GM23338 (cell line): Measurements from ENCODE around the gene CTXN1. TPM values are rescaled to one million over a fixed set of nuclear protein-coding genes. Genes with fewer than 3 reads are reported as not detected.
A peak's percentile ranks its signal among the peaks of the same experiment; 100 is the strongest.

Experiments
- ATAC-seq: fragments of 200-7000 bp; cut with Tn5 transposase; 3 replicates; pipeline ENCODE4 v1.9.1; 2020
- DNase-seq: peaks from one replicate; pipeline ENCODE4 v3.0.0-alpha.2; 2015; ENCODE audit warnings: low spot score
- H2AFZ ChIP-seq: fragments of 200-600 bp; sonication (generic); 2 replicates; pipeline ENCODE4 v1.8.0; 2016; ENCODE audit warnings: antibody characterized with exemption, mild to moderate bottlenecking, moderate library complexity
- H3F3A ChIP-seq: fragments of 200-600 bp; sonication (generic); replicated peaks from 2 replicates; pipeline ENCODE4 v1.8.0; 2017; ENCODE audit warnings: antibody characterized with exemption, mixed run types, low read depth
- H3K27ac ChIP-seq: fragments of 200-600 bp; sonication (generic); 2 replicates; pipeline ENCODE4 v1.6.1; 2016; ENCODE audit warnings: low read depth
- H3K27me3 ChIP-seq: fragments of 200-600 bp; sonication (generic); 2 replicates; pipeline ENCODE4 v1.8.0; 2016; ENCODE audit warnings: mild to moderate bottlenecking, mixed run types, moderate library complexity; ENCODE audit not compliant: insufficient read depth
- H3K36me3 ChIP-seq: fragments of 200-600 bp; sonication (generic); 2 replicates; pipeline ENCODE4 v1.8.0; 2016; ENCODE audit warnings: mild to moderate bottlenecking; ENCODE audit not compliant: insufficient read depth
- H3K4me1 ChIP-seq: fragments of 200-600 bp; sonication (generic); 2 replicates; pipeline ENCODE4 v1.8.0; 2016; ENCODE audit warnings: mild to moderate bottlenecking, moderate library complexity; ENCODE audit not compliant: insufficient read depth
- H3K4me2 ChIP-seq: fragments of 200-600 bp; sonication (generic); 2 replicates; pipeline ENCODE4 v1.7.1; 2017; ENCODE audit warnings: mixed run types
- H3K4me3 ChIP-seq: fragments of 200-600 bp; sonication (generic); 2 replicates; pipeline ENCODE4 v1.6.1; 2016; ENCODE audit warnings: mixed run types
- H3K79me2 ChIP-seq: fragments of 200-600 bp; sonication (generic); replicated peaks from 2 replicates; pipeline ENCODE4 v1.8.0; 2017; ENCODE audit warnings: mild to moderate bottlenecking; ENCODE audit not compliant: insufficient read depth
- H3K9me2 ChIP-seq: fragments of 200-600 bp; sonication (generic); 2 replicates; pipeline ENCODE4 v1.8.0; 2017; ENCODE audit not compliant: insufficient read depth
- H4K20me1 ChIP-seq: fragments of 200-600 bp; sonication (generic); replicated peaks from 2 replicates; pipeline ENCODE4 v1.8.0; 2017; ENCODE audit warnings: mild to moderate bottlenecking; ENCODE audit not compliant: insufficient read depth
- H3K27ac Mint-ChIP-seq: 2 replicates; pipeline ENCODE4 v1.8.0; 2020; ENCODE audit warnings: inconsistent platforms, mild to moderate bottlenecking, moderate library complexity, mixed read lengths
- H3K27me3 Mint-ChIP-seq: 3 replicates; pipeline ENCODE4 v1.8.0; 2022; ENCODE audit warnings: low read depth, mild to moderate bottlenecking, moderate library complexity, mixed read lengths, inconsistent platforms; ENCODE audit not compliant: insufficient read depth, poor library complexity
- H3K36me3 Mint-ChIP-seq: 3 replicates; pipeline ENCODE4 v1.8.0; 2021; ENCODE audit warnings: low read depth, mild to moderate bottlenecking, inconsistent platforms, moderate library complexity, mixed read lengths
- H3K4me1 Mint-ChIP-seq: 3 replicates; pipeline ENCODE4 v1.8.0; 2020; ENCODE audit warnings: mild to moderate bottlenecking, inconsistent platforms, mixed read lengths
- H3K4me3 Mint-ChIP-seq: 3 replicates; pipeline ENCODE4 v1.8.0; 2021; ENCODE audit warnings: moderate library complexity, mild to moderate bottlenecking, inconsistent platforms, mixed read lengths
- H3K9me3 Mint-ChIP-seq: 3 replicates; pipeline ENCODE4 v1.8.0; 2020; ENCODE audit warnings: moderate library complexity, mild to moderate bottlenecking, inconsistent platforms, mixed read lengths
- CREB1 ChIP-seq: fragments of 250-450 bp; sonication (Bioruptor Pico); IDR thresholded peaks from 2 replicates; pipeline ENCODE4 v1.5.0; 2020; ENCODE audit warnings: low read depth, mild to moderate bottlenecking, moderate library complexity
- EZH2 ChIP-seq: fragments of 200-600 bp; sonication (generic); IDR thresholded peaks from one replicate; pipeline ENCODE4 v1.8.0; 2017; ENCODE audit warnings: antibody characterized with exemption, mild to moderate bottlenecking, low read depth; ENCODE audit not compliant: unreplicated experiment
- EZH2phosphoT487 ChIP-seq: fragments of 200-600 bp; sonication (generic); IDR thresholded peaks from one replicate; pipeline ENCODE4 v1.8.1; 2018; ENCODE audit warnings: antibody characterized with exemption; ENCODE audit not compliant: unreplicated experiment
- JUNB ChIP-seq: IDR thresholded peaks from one replicate; pipeline ENCODE4 v1.6.1; 2016; ENCODE audit warnings: antibody characterized with exemption; ENCODE audit not compliant: unreplicated experiment
- NANOG ChIP-seq: IDR thresholded peaks from 2 replicates; pipeline ENCODE4 v1.6.1; 2016; ENCODE audit warnings: antibody characterized with exemption, borderline replicate concordance
- POLR2AphosphoS5 ChIP-seq: IDR thresholded peaks from 2 replicates; pipeline ENCODE4 v1.6.1; 2016; ENCODE audit warnings: antibody characterized with exemption, low read depth
- REST ChIP-seq: IDR thresholded peaks from one replicate; pipeline ENCODE4 v1.6.1; 2018; ENCODE audit warnings: antibody characterized with exemption; ENCODE audit not compliant: unreplicated experiment
- STAT1 ChIP-seq: IDR thresholded peaks from one replicate; pipeline ENCODE4 v1.6.1; 2016; ENCODE audit warnings: antibody characterized with exemption; ENCODE audit not compliant: unreplicated experiment
- ZNF114 ChIP-seq: fragments of 250-450 bp; sonication (Bioruptor Pico); IDR thresholded peaks from 2 replicates; pipeline ENCODE4 v1.5.0; 2020; ENCODE audit warnings: mild to moderate bottlenecking, moderate library complexity
- ZNF331 ChIP-seq: fragments of 250-450 bp; sonication (Bioruptor Pico); IDR thresholded peaks from 2 replicates; pipeline ENCODE4 v1.5.0; 2020; ENCODE audit warnings: low read depth, mild to moderate bottlenecking, moderate library complexity
- ZNF462 ChIP-seq: fragments of 250-450 bp; sonication (Bioruptor Pico); IDR thresholded peaks from 2 replicates; pipeline ENCODE4 v1.5.0; 2020; ENCODE audit warnings: mild to moderate bottlenecking, moderate library complexity
- polyA plus RNA-seq: library from polyadenylated mRNA; unstranded; fragments of >200 nt; fragmentation: Nextera tagmentation; extraction: Ambion mirVana; gene quantifications from 2 replicates; pipeline ENCODE4 v1.2.1, GENCODE V29; 2016
- total RNA-seq: library from RNA; depleted of rRNA; stranded (reverse); fragments of >200 nt; shearing (Covaris generic); gene quantifications from 2 replicates; pipeline ENCODE4 v1.2.3, GENCODE V29; 2014

CTXN1 gene
- total and polyA plus RNA-seq, 2 experiments from 2014 or later: 22.5 to 52.4 TPM

- TF ChIP-seq EZH2 (no peak), REST (no peak), EZH2phosphoT487 (no peak), STAT1 (no peak), JUNB (no peak), CREB1 (CRISPR knock-in tag) (no peak), ZNF114 (CRISPR knock-in tag) (no peak)
Measured at GRCh38 chr19:7953576-7953975, 27.6 kb upstream of the CTXN1 start (continued).

- no peak for TF ChIP-seq EZH2
- no peak for TF ChIP-seq REST
- TF ChIP-seq ZNF462 (CRISPR knock-in tag): no peak
- no peak for TF ChIP-seq JUNB
- TF ChIP-seq CREB1 (CRISPR knock-in tag): no peak
- TF ChIP-seq NANOG: no peak
- TF ChIP-seq ZNF331 (CRISPR knock-in tag): no peak
- TF ChIP-seq POLR2AphosphoS5: no peak
- H3K4me3 ChIP-seq: no peak overlapping the region
- Mint-ChIP-seq H3K4me3 (no peak overlapping the region), H3K9me3 (peaks cover 7% of the 10 kb centered on the region), H3K27ac (no peak overlapping the region), H3K27me3 (peaks cover 23% of the 10 kb centered on the region), H3K4me1 (peaks cover 7% of the 10 kb centered on the region), H3K36me3 (peaks cover 16% of the 10 kb centered on the region; the same call in 2 of the 3 replicates)
- DNase-seq: no peak
- no peaks in the 10 kb centered on the region for H3K27me3 ChIP-seq
- no peaks in the 10 kb centered on the region for H3K9me2 ChIP-seq
- no peaks in the 10 kb centered on the region; the same call in 1 of the 2 replicates for H3K4me1 ChIP-seq
- no peak overlapping the region for H3K27ac ChIP-seq
- 0 out of 2 replicates have a peak, but pooled peaks cover under 1% of the 10 kb centered on the region for H3K36me3 ChIP-seq
- no peak overlapping the region for H2AFZ ChIP-seq
- H3F3A ChIP-seq: 0 out of 2 replicates have a peak, but pooled peaks cover 5% of the 10 kb centered on the region
- ATAC-seq: peak; percentile 16
- H3K4me2 ChIP-seq: no peak overlapping the region
- H3K79me2 ChIP-seq: no peaks in the 10 kb centered on the region
- H4K20me1 ChIP-seq: no peaks in the 10 kb centered on the region; the same call in 1 of the 2 replicates
Measured at GRCh38 chr19:7953060-7953459, 27.1 kb upstream of the CTXN1 start.
